Thymus (tissue), 11 donors: ENCODE measurements around the gene TMEM132D. TPM values are rescaled to one million over a fixed set of nuclear protein-coding genes. Genes with fewer than 3 reads are reported as not detected.

Source experiments
- DNase-seq, 9 donors: peaks; one replicate each; pipeline ENCODE4 v3.0.0-alpha.2; 2013; ENCODE audit warnings: low spot score in 9 of 9, low read depth in 6 of 9, missing footprints in 1 of 9
- H3K27ac ChIP-seq, 2 donors: one replicate each; pipeline ENCODE4 v1.5.1; 2013; ENCODE audit warnings: control low read depth in 1 of 2, low read depth in 1 of 2, low read length in 1 of 2, mild to moderate bottlenecking in 1 of 2, moderate library complexity in 1 of 2
- H3K27me3 ChIP-seq, 2 donors: one replicate each; pipeline ENCODE4 v1.5.1; 2013; ENCODE audit warnings: low read length in 1 of 2; ENCODE audit not compliant: control insufficient read depth in 2 of 2, insufficient read depth in 1 of 2
- H3K36me3 ChIP-seq, 2 donors: one replicate each; pipeline ENCODE4 v1.5.1; 2013; ENCODE audit warnings: low read length in 1 of 2, mild to moderate bottlenecking in 1 of 2, moderate library complexity in 1 of 2; ENCODE audit not compliant: control insufficient read depth in 2 of 2, insufficient read depth in 2 of 2
- H3K4me1 ChIP-seq, 2 donors: one replicate each; pipeline ENCODE4 v1.5.1; 2013; ENCODE audit warnings: low read length in 2 of 2; ENCODE audit not compliant: control insufficient read depth in 2 of 2, insufficient read depth in 2 of 2
- H3K4me3 ChIP-seq, 2 donors: one replicate each; pipeline ENCODE4 v1.5.1; 2013; ENCODE audit warnings: low read length in 2 of 2, control low read depth in 1 of 2, mild to moderate bottlenecking in 1 of 2
- H3K9me3 ChIP-seq, 2 donors: one replicate each; pipeline ENCODE4 v1.5.1; 2013; ENCODE audit warnings: low read length in 1 of 2, mild to moderate bottlenecking in 1 of 2; ENCODE audit not compliant: control insufficient read depth in 2 of 2, insufficient read depth in 1 of 2
- WGBS: extraction: QIAGEN DNeasy Blood & Tissue Kit; methylation state at CpG from one replicate; pipeline ENCODE4 v1.1.7; 2013; 5-methylcytosine and 5-hydroxymethylcytosine counted together
- polyA plus RNA-seq: library from polyadenylated mRNA; stranded (reverse); fragments of 200-250 nt; gene quantifications from one replicate; pipeline ENCODE4 v1.2.3, GENCODE V29; 2013
- total RNA-seq: library from RNA; stranded (reverse); fragments of 120-200 nt; gene quantifications from one replicate; pipeline ENCODE4 v1.2.4, GENCODE V29; 2013
- donor health status: healthy.

Gene TMEM132D
- total and polyA plus RNA-seq, 2 donors: 0.02 TPM; not detected in 1

DNA sequence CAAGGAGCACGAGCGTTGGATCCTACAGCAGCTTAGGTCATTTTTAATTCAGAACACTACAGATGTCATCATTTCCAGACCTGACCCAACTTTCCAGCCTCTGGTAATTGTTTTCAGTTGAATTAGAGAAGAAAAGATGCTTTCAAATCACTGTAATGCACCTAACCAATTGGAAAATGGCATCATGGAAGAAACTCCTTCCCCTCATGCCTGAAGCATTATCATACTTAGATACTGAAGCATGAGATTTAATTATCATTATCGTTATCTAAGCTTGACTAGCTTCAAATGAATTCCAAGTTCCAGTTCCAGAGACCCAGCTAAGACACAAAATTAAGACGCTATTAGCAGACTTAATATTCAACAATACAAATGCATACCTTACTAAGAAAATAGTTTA, 299.3 kb downstream of the TMEM132D start:
- H3K36me3 ChIP-seq: no peaks in the 10 kb centered on the region
- H3K4me1 ChIP-seq: no peaks in the 10 kb centered on the region
- no peak overlapping the region for H3K27ac ChIP-seq
- no peak for DNase-seq
- WGBS: 93% methylated on average over 4 of the region's 4 CpGs
- H3K9me3 ChIP-seq: no peaks in the 10 kb centered on the region
- no peaks in the 10 kb centered on the region for H3K27me3 ChIP-seq
- H3K4me3 ChIP-seq: no peak overlapping the region

- no peak overlapping the region for H3K27ac ChIP-seq
- no peak overlapping the region for H3K4me3 ChIP-seq
- no peaks in the 10 kb centered on the region for H3K4me1 ChIP-seq
- H3K27me3 ChIP-seq: no peaks in the 10 kb centered on the region
- no peak for DNase-seq
- 82% methylated on average over 1 of the region's 1 CpG for WGBS
- H3K9me3 ChIP-seq: no peaks in the 10 kb centered on the region
- no peaks in the 10 kb centered on the region for H3K36me3 ChIP-seq
These were observed 304.4 kb downstream of the TMEM132D start for GRCh38 chr12:129599406-129599805.

DNA sequence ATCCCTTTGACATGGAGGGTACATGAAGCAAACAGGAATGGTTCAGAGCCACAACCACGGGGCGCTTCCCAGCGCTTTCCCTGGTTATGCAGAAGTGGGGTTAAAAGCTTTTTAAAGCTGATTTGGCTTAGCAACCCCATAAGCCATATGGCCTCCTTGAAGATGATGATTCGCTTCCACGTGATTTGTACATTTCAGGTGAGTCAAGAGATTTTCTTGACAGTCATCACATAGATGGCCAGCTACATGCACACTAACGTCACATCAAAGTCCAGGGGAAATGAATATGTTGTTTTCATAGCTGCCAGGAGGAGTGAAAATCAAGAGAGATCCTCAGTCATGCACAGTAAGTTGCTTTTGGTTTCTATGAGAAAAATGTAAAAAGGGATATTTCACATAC, 309.7 kb downstream of the TMEM132D start:
- H3K9me3 ChIP-seq: no peaks in the 10 kb centered on the region
- no peak overlapping the region for H3K4me3 ChIP-seq
- 91% methylated on average over 6 of the region's 6 CpGs for WGBS
- no peaks in the 10 kb centered on the region for H3K27me3 ChIP-seq
- no peaks in the 10 kb centered on the region for H3K36me3 ChIP-seq
- H3K27ac ChIP-seq: no peak overlapping the region
- no peak for DNase-seq
- no peaks in the 10 kb centered on the region for H3K4me1 ChIP-seq

DNA sequence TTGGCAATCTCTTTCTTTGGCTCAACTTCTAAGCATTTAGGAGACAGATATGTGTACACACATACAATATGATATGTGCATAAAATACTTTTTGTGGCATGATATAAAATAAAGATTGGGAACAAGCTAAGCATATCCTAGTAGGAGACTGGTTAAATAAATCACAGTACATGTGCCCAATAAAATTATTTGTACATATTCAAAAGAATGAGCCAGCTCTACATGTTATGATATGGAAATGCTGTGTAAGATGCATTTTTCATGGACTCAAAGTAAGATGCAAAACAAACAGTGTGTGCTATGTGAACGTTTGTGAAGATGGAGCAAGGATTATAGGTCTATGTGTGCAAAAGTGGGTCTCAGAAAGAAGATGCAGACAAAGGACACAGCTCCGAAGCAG, 311.4 kb downstream of the TMEM132D start:
- no peaks in the 10 kb centered on the region for H3K4me1 ChIP-seq
- no peak for DNase-seq
- H3K9me3 ChIP-seq: no peaks in the 10 kb centered on the region
- H3K4me3 ChIP-seq: no peak overlapping the region
- no peak overlapping the region for H3K27ac ChIP-seq
- 75% methylated on average over 2 of the region's 2 CpGs for WGBS
- H3K36me3 ChIP-seq: no peaks in the 10 kb centered on the region
- H3K27me3 ChIP-seq: no peaks in the 10 kb centered on the region

- Histone ChIP-seq H3K4me1 (no peaks in the 10 kb centered on the region), H3K36me3 (no peaks in the 10 kb centered on the region), H3K4me3 (no peak overlapping the region), H3K27me3 (no peaks in the 10 kb centered on the region), H3K27ac (no peak overlapping the region), H3K9me3 (no peaks in the 10 kb centered on the region)
- no peak for DNase-seq
- 92% methylated on average over 5 of the region's 5 CpGs for WGBS
These were observed 314.3 kb downstream of the TMEM132D start for GRCh38 chr12:129589503-129589902.

DNA sequence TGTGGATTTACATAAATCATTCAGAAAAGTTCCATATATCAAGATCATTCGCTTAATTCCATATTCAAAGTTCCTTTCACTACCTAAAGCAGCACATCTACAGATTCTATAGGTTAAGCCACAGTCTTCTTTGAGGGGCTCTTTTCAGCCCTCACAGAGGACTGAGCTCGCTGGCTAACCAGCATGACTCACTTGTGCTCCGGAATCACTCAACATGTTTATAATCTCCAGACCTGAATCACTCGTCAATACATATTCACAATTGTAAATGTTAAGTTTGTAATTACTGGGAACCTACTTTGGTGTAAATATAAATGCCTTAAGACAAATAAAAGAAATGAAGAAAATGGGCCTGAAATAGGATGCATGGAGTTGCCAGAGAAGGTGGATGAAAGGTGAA, 315.7 kb downstream of the TMEM132D start:
- WGBS: 94% methylated on average over 4 of the region's 4 CpGs
- H3K27me3 ChIP-seq: no peaks in the 10 kb centered on the region
- no peaks in the 10 kb centered on the region for H3K9me3 ChIP-seq
- DNase-seq: no peak
- no peaks in the 10 kb centered on the region for H3K36me3 ChIP-seq
- H3K4me3 ChIP-seq: no peak overlapping the region
- H3K4me1 ChIP-seq: no peaks in the 10 kb centered on the region
- H3K27ac ChIP-seq: no peak overlapping the region

- Histone ChIP-seq H3K27ac (no peak overlapping the region), H3K27me3 (no peaks in the 10 kb centered on the region), H3K9me3 (peaks cover 0 to 5% of the 10 kb centered on the region in 2 donors), H3K36me3 (no peaks in the 10 kb centered on the region), H3K4me3 (no peak overlapping the region), H3K4me1 (no peaks in the 10 kb centered on the region)
- no peak for DNase-seq
- WGBS: 96% methylated on average over 9 of the region's 9 CpGs
These were observed 318.5 kb downstream of the TMEM132D start for GRCh38 chr12:129585296-129585695.

GRCh38 chr12:129579879-129580278, 323.9 kb downstream of the TMEM132D start:
- H3K36me3 ChIP-seq: no peaks in the 10 kb centered on the region
- no peak overlapping the region for H3K4me3 ChIP-seq
- H3K4me1 ChIP-seq: no peaks in the 10 kb centered on the region
- peaks cover 0 to 5% of the 10 kb centered on the region in 2 donors for H3K9me3 ChIP-seq
- DNase-seq: no peak
- H3K27ac ChIP-seq: no peak overlapping the region
- 91% methylated on average over 5 of the region's 5 CpGs for WGBS
- H3K27me3 ChIP-seq: no peaks in the 10 kb centered on the region

- no peak for DNase-seq
- H3K36me3 ChIP-seq: no peaks in the 10 kb centered on the region
- no peaks in the 10 kb centered on the region for H3K27me3 ChIP-seq
- no peaks in the 10 kb centered on the region for H3K9me3 ChIP-seq
- no peak overlapping the region for H3K27ac ChIP-seq
- H3K4me1 ChIP-seq: no peaks in the 10 kb centered on the region
- 87% methylated on average over 17 of the region's 17 CpGs for WGBS
- no peak overlapping the region for H3K4me3 ChIP-seq
These were observed 331.8 kb downstream of the TMEM132D start for GRCh38 chr12:129571901-129572494.
